H1 (cell line): ENCODE results near the gene TEF. TPM values are rescaled to one million over a fixed set of nuclear protein-coding genes. Genes with fewer than 3 reads are reported as not detected.

Experiments
- CTCF ChIA-PET: fragments of 300-600 bp; sonication (Branson Sonifier 250); formaldehyde crosslinking; loops from one replicate; lab custom pipeline; 2021; ENCODE audit not compliant: partially characterized antibody; lab: Charles Lee
- POLR2A ChIA-PET: fragments of 300-600 bp; sonication (Branson Sonifier 250); formaldehyde crosslinking; loops from one replicate; lab custom pipeline; 2021; ENCODE audit warnings: inconsistent platforms; ENCODE audit not compliant: partially characterized antibody; lab: Charles Lee
- DNase-seq, 2 experiments: peaks; one replicate each; pipeline versions ENCODE4 v3.0.0 to v3.0.0-alpha.2; 2010 to 2022; ENCODE audit warnings: low spot score in 2 of 2, low read depth in 1 of 2, mixed read lengths in 1 of 2
- FAIRE-seq: peaks from 2 replicates; lab custom pipeline; 2011; peaks lifted over from hg19 to GRCh38; lab: Jason Lieb, UNC
- H2AFZ ChIP-seq: 2 replicates; pipeline ENCODE4 v1.8.1; 2012; ENCODE audit warnings: low read length, inconsistent platforms
- H2AK5ac ChIP-seq: 2 replicates; pipeline ENCODE4 v1.6.1; 2013; ENCODE audit warnings: low read depth, low read length
- H2BK120ac ChIP-seq: replicated peaks from 2 replicates; pipeline ENCODE3; 2013; ENCODE audit warnings: low read depth, low read length, inconsistent platforms
- H2BK12ac ChIP-seq: 2 replicates; pipeline ENCODE4 v1.6.1; 2013; ENCODE audit warnings: low read depth, low read length
- H2BK15ac ChIP-seq: 2 replicates; pipeline ENCODE4 v1.6.1; 2013; ENCODE audit warnings: low read length
- H2BK20ac ChIP-seq: 2 replicates; pipeline ENCODE4 v1.6.1; 2013; ENCODE audit warnings: low read length
- H2BK5ac ChIP-seq: 2 replicates; pipeline ENCODE4 v1.6.1; 2013; ENCODE audit warnings: low read depth, low read length
- H3K14ac ChIP-seq: 2 replicates; pipeline ENCODE4 v1.6.1; 2013; ENCODE audit warnings: inconsistent platforms; ENCODE audit not compliant: insufficient read length
- H3K18ac ChIP-seq: 2 replicates; pipeline ENCODE4 v1.6.1; 2013; ENCODE audit warnings: low read length; ENCODE audit errors: extremely low read depth
- H3K23ac ChIP-seq: 2 replicates; pipeline ENCODE4 v1.6.1; 2013; ENCODE audit warnings: inconsistent platforms; ENCODE audit not compliant: insufficient read length
- H3K23me2 ChIP-seq: 2 replicates; pipeline ENCODE4 v1.6.1; 2013; ENCODE audit warnings: low read depth, low read length
- H3K27ac ChIP-seq: 2 replicates; pipeline ENCODE4 v1.6.1; 2011; ENCODE audit warnings: low read depth, low read length, inconsistent platforms
- H3K27me3 ChIP-seq, 4 experiments: replicated peaks in 1 of 4; 1 replicate in 1 of 4; 2 replicates in 3 of 4; pipeline versions ENCODE4 v1.6.1 to v1.8.1; 2011 to 2013; ENCODE audit warnings: low read length in 3 of 4, mild to moderate bottlenecking in 3 of 4, inconsistent platforms in 2 of 4, mixed read lengths in 2 of 4, moderate library complexity in 1 of 4; ENCODE audit not compliant: control insufficient read depth in 3 of 4, insufficient read depth in 3 of 4; ENCODE audit errors: extremely low read depth in 1 of 4
- H3K36me3 ChIP-seq, 4 experiments: 2 replicates each; pipeline versions ENCODE4 v1.6.1 to v1.8.1; 2011 to 2013; ENCODE audit warnings: mild to moderate bottlenecking in 4 of 4, low read length in 3 of 4, moderate library complexity in 2 of 4, control low read depth in 1 of 4, inconsistent platforms in 1 of 4; ENCODE audit not compliant: insufficient read depth in 4 of 4, control insufficient read depth in 2 of 4
- H3K4ac ChIP-seq: replicated peaks from 2 replicates; pipeline ENCODE3; 2013; ENCODE audit warnings: low read length, low read depth, mixed read lengths, inconsistent platforms; ENCODE audit not compliant: insufficient read length
- H3K4me1 ChIP-seq, 4 experiments: replicated peaks in 1 of 4; 1 replicate in 1 of 4; 2 replicates in 3 of 4; pipeline versions ENCODE4 v1.6.1 to v1.8.1; 2011 to 2013; ENCODE audit warnings: low read length in 3 of 4, inconsistent platforms in 2 of 4, mixed read lengths in 1 of 4; ENCODE audit not compliant: insufficient read depth in 4 of 4, control insufficient read depth in 3 of 4
- H3K4me2 ChIP-seq, 2 experiments: 2 replicates each; pipeline versions ENCODE4 v1.6.1 to v1.8.1; 2011 to 2013; ENCODE audit warnings: low read depth in 2 of 2, low read length in 2 of 2, control low read depth in 1 of 2, inconsistent platforms in 1 of 2, mild to moderate bottlenecking in 1 of 2; ENCODE audit not compliant: insufficient read depth in 1 of 2
- H3K4me3 ChIP-seq, 4 experiments: fragments of 200-600, 300-600 bp in 1 of 4; sonication (generic), shearing (Covaris generic), sonication (Bioruptor Twin) in 1 of 4; 2 replicates each; pipeline versions ENCODE4 v1.5.1 to v1.8.1; 2011 to 2016; ENCODE audit warnings: low read length in 4 of 4, low read depth in 3 of 4, control low read depth in 2 of 4, inconsistent platforms in 2 of 4, mild to moderate bottlenecking in 2 of 4, mixed read lengths in 1 of 4, moderate library complexity in 1 of 4; ENCODE audit not compliant: insufficient read depth in 2 of 4; ENCODE audit errors: extremely low read depth in 1 of 4
- H3K56ac ChIP-seq: replicated peaks from 2 replicates; pipeline ENCODE3; 2013; ENCODE audit warnings: low read depth, mild to moderate bottlenecking, mixed read lengths, low read length, inconsistent platforms; ENCODE audit not compliant: insufficient read length
- H3K79me1 ChIP-seq: 2 replicates; pipeline ENCODE4 v1.6.1; 2013; ENCODE audit warnings: low read depth, low read length, control low read depth
- H3K79me2 ChIP-seq, 2 experiments: 2 replicates each; pipeline versions ENCODE4 v1.6.1 to v1.8.1; 2012 to 2013; ENCODE audit warnings: low read length in 2 of 2, mild to moderate bottlenecking in 2 of 2, inconsistent platforms in 1 of 2; ENCODE audit not compliant: insufficient read depth in 2 of 2, control insufficient read depth in 1 of 2
- H3K9ac ChIP-seq, 4 experiments: replicated peaks in 1 of 4; 1 replicate in 1 of 4; 2 replicates in 3 of 4; pipeline versions ENCODE4 v1.6.1 to v1.8.1; 2011 to 2013; ENCODE audit warnings: low read depth in 3 of 4, low read length in 3 of 4, control low read depth in 2 of 4, mild to moderate bottlenecking in 2 of 4, moderate library complexity in 2 of 4, inconsistent platforms in 1 of 4; ENCODE audit errors: extremely low read depth in 1 of 4
- H3K9me3 ChIP-seq, 2 experiments: 2 replicates each; pipeline versions ENCODE4 v1.6.1 to v1.8.1; 2012 to 2013; ENCODE audit warnings: mild to moderate bottlenecking in 2 of 2, moderate library complexity in 2 of 2, control low read depth in 1 of 2, inconsistent platforms in 1 of 2, low read depth in 1 of 2, low read length in 1 of 2, mixed read lengths in 1 of 2; ENCODE audit not compliant: insufficient read depth in 2 of 2
- H4K20me1 ChIP-seq, 2 experiments: replicated peaks in 1 of 2; 2 replicates each; pipeline versions ENCODE3 to v1.8.1; 2011 to 2013; ENCODE audit warnings: inconsistent platforms in 2 of 2, low read length in 2 of 2, mild to moderate bottlenecking in 1 of 2; ENCODE audit not compliant: insufficient read depth in 2 of 2, control insufficient read depth in 1 of 2
- H4K5ac ChIP-seq: 2 replicates; pipeline ENCODE4 v1.6.1; 2013; ENCODE audit warnings: low read length, low read depth, mixed read lengths, inconsistent platforms; ENCODE audit not compliant: insufficient read length
- H4K8ac ChIP-seq: 2 replicates; pipeline ENCODE4 v1.8.0; 2013; ENCODE audit warnings: mild to moderate bottlenecking, moderate library complexity, low read length, inconsistent platforms; ENCODE audit not compliant: insufficient read depth; ENCODE audit errors: extremely low read depth
- H4K91ac ChIP-seq: replicated peaks from 2 replicates; pipeline ENCODE3; 2013; ENCODE audit warnings: low read length, mixed read lengths, inconsistent platforms; ENCODE audit not compliant: insufficient read length
- CEBPB ChIP-seq: IDR thresholded peaks from 2 replicates; pipeline ENCODE4 v1.6.1; 2012; ENCODE audit warnings: low read depth, low read length
- CTCF ChIP-seq, 3 experiments: IDR thresholded peaks; 1 replicate in 2 of 3; 2 replicates in 1 of 3; pipeline versions ENCODE4 v1.5.1 to v1.6.1; 2011; ENCODE audit warnings: low read length in 3 of 3, mild to moderate bottlenecking in 3 of 3, inconsistent platforms in 2 of 3, low read depth in 1 of 3, moderate library complexity in 1 of 3; ENCODE audit not compliant: insufficient read depth in 1 of 3; ENCODE audit errors: control extremely low read depth in 1 of 3
- EGR1 ChIP-seq: IDR thresholded peaks from 2 replicates; pipeline ENCODE4 v1.6.1; 2011; ENCODE audit warnings: low read depth, low read length, borderline replicate concordance
- GTF2F1 ChIP-seq: IDR thresholded peaks from 2 replicates; pipeline ENCODE4 v1.6.1; 2012; ENCODE audit warnings: low read depth, low read length, improper control_type of control experiment, borderline replicate concordance
- KDM1A ChIP-seq: fragments of 200-600, 300-600 bp; sonication (generic); IDR thresholded peaks from 2 replicates; pipeline ENCODE4 v1.7.1; 2016; ENCODE audit warnings: mild to moderate bottlenecking, low read length, borderline replicate concordance
- KDM4A ChIP-seq: IDR thresholded peaks from one replicate; pipeline ENCODE4 v1.7.1; 2012; ENCODE audit warnings: low read depth, mild to moderate bottlenecking, moderate library complexity, low read length, inconsistent platforms; ENCODE audit not compliant: severe bottlenecking
- KDM5A ChIP-seq: fragments of 200-600 bp; IDR thresholded peaks from 2 replicates; pipeline ENCODE4 v1.7.1; 2012; ENCODE audit warnings: mild to moderate bottlenecking, low read length, inconsistent platforms, mixed read lengths
- RNF2 ChIP-seq: fragments of 200-900, 300-1000 bp; sonication (generic); IDR thresholded peaks from 2 replicates; pipeline ENCODE4 v1.7.1; 2016; ENCODE audit warnings: borderline replicate concordance, low read depth, mild to moderate bottlenecking, antibody characterized with exemption, low read length; ENCODE audit not compliant: poor library complexity, severe bottlenecking; ENCODE audit errors: missing control alignments
- SP2 ChIP-seq: IDR thresholded peaks from 2 replicates; pipeline ENCODE4 v1.6.1; 2012; ENCODE audit warnings: mild to moderate bottlenecking, low read length, inconsistent platforms
- SP4 ChIP-seq: IDR thresholded peaks from 2 replicates; pipeline ENCODE4 v1.6.1; 2012; ENCODE audit warnings: low read length, inconsistent platforms
- YY1 ChIP-seq: IDR thresholded peaks from 2 replicates; pipeline ENCODE4 v1.6.1; 2011; ENCODE audit warnings: low read depth, mild to moderate bottlenecking, low read length
- WGBS, 2 experiments: shearing (Covaris generic) in 1 of 2; methylation state at CpG; one replicate each; pipeline versions ENCODE4 v1.1.6 to v1.1.7; 2013 to 2015; ENCODE audit warnings: low lambda C conversion rate in 2 of 2, mixed read lengths in 2 of 2, inconsistent platforms in 1 of 2, low coverage in 1 of 2, missing lambda C conversion rate in 1 of 2; ENCODE audit not compliant: insufficient replicate concordance in 2 of 2, insufficient coverage in 1 of 2, insufficient read length in 1 of 2; ENCODE audit errors: extremely low coverage in 1 of 2, missing lambda C conversion rate in 1 of 2; 5-methylcytosine and 5-hydroxymethylcytosine counted together
- polyA plus RNA-seq, 7 experiments: library from polyadenylated mRNA; depleted of rRNA in 3 of 7; stranded (reverse) in 5 of 7; unstranded in 2 of 7; fragments of >200 nt in 5 of 7; fragments of 200-250 nt in 2 of 7; gene quantifications; 1 replicate in 5 of 7; 2 replicates in 1 of 7; 4 replicates in 1 of 7; pipeline versions ENCODE4 v1.2.1 to v1.2.3, GENCODE V29; 2011 to 2013; ENCODE audit warnings: missing spikeins in 2 of 7, mixed read lengths in 2 of 7
- total RNA-seq: library from RNA; stranded (reverse); fragmentation: NEBNext Ultra II Directional; extraction: Animal tissue kit (Norgen Biotek cat#: 25700); gene quantifications from 2 replicates; pipeline ENCODE4 v1.2.1, GENCODE V29; 2021

Gene TEF
- total and polyA plus RNA-seq, 2 of the 8 experiments (the other 6 are each of a cell fraction or from before 2014, with no cell fraction given) = 7.4 to 9.0 TPM

GRCh38 chr22:41418717-41419116 is 37.0 kb downstream of the TEF start:
- H3K4me1 ChIP-seq = peaks cover 0 to 7% (median 7%) of the 10 kb centered on the region in 4 experiments; a peak in 6 of 7 replicates
- no peak overlapping the region for H4K5ac ChIP-seq
- H3K27me3 ChIP-seq = no peaks in the 10 kb centered on the region; a peak in 1 of 7 replicates
- no peak overlapping the region for H3K18ac ChIP-seq
- WGBS, 2 experiments = 92% methylated on average over 8 of the region's 9 CpGs; no CpG with 5 or more reads in 1 of the 2 experiments
- no peak overlapping the region for H3K4me3 ChIP-seq
- no peak overlapping the region for H2BK15ac ChIP-seq
- no peak overlapping the region for H2BK5ac ChIP-seq
- no peak overlapping the region for H2AFZ ChIP-seq
- no peak overlapping the region for H3K14ac ChIP-seq
- H3K23me2 ChIP-seq = peaks cover 8% of the 10 kb centered on the region; the same call in 1 of the 2 replicates
- H3K79me1 ChIP-seq = peaks cover 4% of the 10 kb centered on the region
- ChIA-PET CTCF (interaction anchor here (1.5 to 3.4 kb wide), 4 partner anchors 14 to 99 kb away, joined by 4 to 22 read pairs (median 6); no protein-coding TSS in a partner anchor), POLR2A (interaction anchor here (0.7 to 5.6 kb wide), 6 partner anchors 9 to 50 kb away, joined by 3 to 33 read pairs (median 4); partner anchors contain the start of genes ACO2 and TOB2)
- no peak for DNase-seq
- H3K4me2 ChIP-seq = no peak overlapping the region
- H4K8ac ChIP-seq = no peak overlapping the region
- H3K36me3 ChIP-seq = no peaks in the 10 kb centered on the region
- no peak overlapping the region for H3K9ac ChIP-seq
- no peak overlapping the region for H2BK120ac ChIP-seq
- H3K9me3 ChIP-seq = no peaks in the 10 kb centered on the region
- no peak for FAIRE-seq
- no peaks in the 10 kb centered on the region for H3K79me2 ChIP-seq
- H2BK12ac ChIP-seq = no peak overlapping the region
- H4K91ac ChIP-seq = no peak overlapping the region
- H2BK20ac ChIP-seq = no peak overlapping the region
- no peak overlapping the region for H2AK5ac ChIP-seq
- peaks cover 0 to 3% of the 10 kb centered on the region in 2 experiments for H4K20me1 ChIP-seq
- H3K4ac ChIP-seq = no peak overlapping the region
- no peak overlapping the region for H3K56ac ChIP-seq
- H3K27ac ChIP-seq = no peak overlapping the region
- H3K23ac ChIP-seq = no peak overlapping the region
- TF ChIP-seq CTCF (IDR thresholded peaks at IDR 0.05; ENCODE audit: control extremely low read depth in 1 of 3, insufficient read depth in 1 of 3, low read depth in 1 of 3, low read length in 3 of 3) = no peak
- TF ChIP-seq SP4 = no peak
- TF ChIP-seq CEBPB = no peak
- TF ChIP-seq SP2 = no peak
- TF ChIP-seq EGR1 = no peak
- TF ChIP-seq KDM1A = no peak
- no peak for TF ChIP-seq GTF2F1
- no peak for TF ChIP-seq RNF2
- TF ChIP-seq KDM4A = no peak
- no peak for TF ChIP-seq KDM5A
- no peak for TF ChIP-seq YY1
- TF ChIP-seq, all 59 proteins: peak for 0
